Gastroesophageal sphincter (tissue), 4 donors: ENCODE results near the gene KCNQ1OT1. TPM values are rescaled to one million over a fixed set of nuclear protein-coding genes. Genes with fewer than 3 reads are reported as not detected.

Experiments used
- ATAC-seq: fragments of 150-250 bp; one replicate; pipeline ENCODE4 v1.9.1; 2016; ENCODE audit warnings: mild to moderate bottlenecking, moderate library complexity
- H3K27ac ChIP-seq, 4 donors: fragments of 200-600 bp; sonication (generic) in 3 of 4; 1 replicate in 3 of 4; 2 replicates in 1 of 4; pipeline ENCODE4 v1.5.1; 2016 to 2019
- H3K27me3 ChIP-seq: fragments of 200-600 bp; sonication (generic); one replicate; pipeline ENCODE4 v1.5.1; 2019
- H3K36me3 ChIP-seq, 2 donors: fragments of 200-600 bp; sonication (generic); one replicate each; pipeline ENCODE4 v1.5.1; 2019; ENCODE audit warnings: control low read depth in 1 of 2
- H3K4me1 ChIP-seq, 3 donors: fragments of 200-600 bp; sonication (generic); 1 replicate in 2 of 3; 2 replicates in 1 of 3; pipeline ENCODE4 v1.5.1; 2016 to 2019; ENCODE audit warnings: control low read depth in 2 of 3
- H3K4me3 ChIP-seq, 2 donors: fragments of 200-600 bp; sonication (generic); one replicate each; pipeline ENCODE4 v1.5.1; 2019; ENCODE audit warnings: mild to moderate bottlenecking in 1 of 2, moderate library complexity in 1 of 2
- H3K9me3 ChIP-seq, 3 donors: fragments of 200-600 bp; sonication (generic); one replicate each; pipeline ENCODE4 v1.5.1; 2017 to 2019; ENCODE audit warnings: control low read depth in 2 of 3
- CTCF ChIP-seq, 4 experiments: fragments of 200-600 bp in 2 of 4; fragments of 450-650 bp in 2 of 4; sonication (generic) in 1 of 4; IDR thresholded peaks; one replicate each; pipeline ENCODE4 v1.5.1; 2017 to 2019; ENCODE audit warnings: antibody characterized with exemption in 4 of 4, mild to moderate bottlenecking in 2 of 4, moderate library complexity in 2 of 4
- EP300 ChIP-seq: sonication (generic); formaldehyde crosslinking; IDR thresholded peaks from one replicate; pipeline ENCODE4 v1.6.1; 2017; ENCODE audit warnings: antibody characterized with exemption, mild to moderate bottlenecking
- POLR2A ChIP-seq, 2 donors: fragments of 450-650 bp; IDR thresholded peaks; one replicate each; pipeline ENCODE4 v1.6.1; 2017; ENCODE audit warnings: antibody characterized with exemption in 2 of 2, mild to moderate bottlenecking in 2 of 2, moderate library complexity in 1 of 2
- POLR2AphosphoS5 ChIP-seq: sonication (generic); formaldehyde crosslinking; IDR thresholded peaks from one replicate; pipeline ENCODE4 v1.6.1; 2017; ENCODE audit warnings: antibody characterized with exemption
- WGBS, 2 donors: methylation state at CpG; one replicate each; pipeline ENCODE4 v1.1.5; 2018; ENCODE audit warnings: low coverage in 1 of 2; 5-methylcytosine and 5-hydroxymethylcytosine counted together
- total RNA-seq, 4 donors: library from RNA; depleted of rRNA; stranded (reverse); fragments of >200 nt; gene quantifications; one replicate each; pipeline ENCODE4 v1.1.0, GENCODE V29; 2016

KCNQ1OT1 gene
- total RNA-seq, 4 donors from 2014 or later = 0.52 to 3.3 (median 1.4) TPM

- no peak overlapping the region for H3K4me3 ChIP-seq
- peaks cover 0 to 4% of the 10 kb centered on the region in 2 donors for H3K36me3 ChIP-seq
- WGBS, 2 donors = 49 to 54% methylated on average over 6 of the region's 7 CpGs
- TF ChIP-seq CTCF (IDR thresholded peaks at IDR 0.05) (no peak), EP300 (no peak), POLR2AphosphoS5 (no peak), POLR2A (IDR thresholded peaks at IDR 0.05) (no peak)
- peaks cover 0 to 46% (median 9%) of the 10 kb centered on the region in 3 donors for H3K4me1 ChIP-seq
- peak overlapping the region in 2 of 4 donors; percentile 61 to 71 for H3K27ac ChIP-seq
- no peaks in the 10 kb centered on the region for H3K9me3 ChIP-seq
- ATAC-seq = no peak
- H3K27me3 ChIP-seq = no peaks in the 10 kb centered on the region
Observed at GRCh38 chr11:2675540-2675939, 24.3 kb downstream of the KCNQ1OT1 start.

GRCh38 chr11:2674658-2675131 lies 25.1 kb downstream of the KCNQ1OT1 start:
- no peak for ATAC-seq
- Histone ChIP-seq H3K4me3 (no peak overlapping the region), H3K9me3 (no peaks in the 10 kb centered on the region), H3K27me3 (no peaks in the 10 kb centered on the region), H3K36me3 (peaks cover 0 to 4% of the 10 kb centered on the region in 2 donors), H3K27ac (peak overlapping the region in 3 of 4 donors; percentile 7 to 71 (median 61)), H3K4me1 (peaks cover 0 to 46% (median 9%) of the 10 kb centered on the region in 3 donors)
- 42 to 59% methylated on average over 3 to 7 of the region's 8 CpGs for WGBS, 2 donors
- TF ChIP-seq CTCF (IDR thresholded peaks at IDR 0.05) (no peak), POLR2AphosphoS5 (no peak), POLR2A (IDR thresholded peaks at IDR 0.05) (no peak), EP300 (no peak)

GRCh38 chr11:2673871-2674471 lies 25.8 kb downstream of the KCNQ1OT1 start:
- H3K4me3 ChIP-seq = no peak overlapping the region
- H3K9me3 ChIP-seq = no peaks in the 10 kb centered on the region
- peaks cover 0 to 4% of the 10 kb centered on the region in 2 donors for H3K36me3 ChIP-seq
- H3K27ac ChIP-seq = peak overlapping the region in 1 of 4 donors; percentile 71
- no peaks in the 10 kb centered on the region for H3K27me3 ChIP-seq
- 85 to 100% methylated on average over 1 to 11 of the region's 16 CpGs for WGBS, 2 donors
- peaks cover 0 to 39% (median 9%) of the 10 kb centered on the region in 3 donors for H3K4me1 ChIP-seq
- ATAC-seq = no peak
- TF ChIP-seq CTCF (IDR thresholded peaks at IDR 0.05) (no peak), POLR2AphosphoS5 (no peak), EP300 (no peak), POLR2A (IDR thresholded peaks at IDR 0.05) (no peak)

- ATAC-seq = no peak
- Histone ChIP-seq H3K36me3 (peaks cover 0 to 5% of the 10 kb centered on the region in 2 donors), H3K4me3 (no peak overlapping the region), H3K4me1 (peaks cover 0 to 33% (median 9%) of the 10 kb centered on the region in 3 donors), H3K9me3 (no peaks in the 10 kb centered on the region), H3K27me3 (no peaks in the 10 kb centered on the region), H3K27ac (no peak overlapping the region)
- WGBS, 2 donors = 90% methylated on average over 2 of the region's 2 CpGs; no CpG with 5 or more reads in 1 of the 2 donors
- TF ChIP-seq POLR2A (IDR thresholded peaks at IDR 0.05) (no peak), CTCF (IDR thresholded peaks at IDR 0.05) (no peak), POLR2AphosphoS5 (no peak), EP300 (no peak)
Observed at GRCh38 chr11:2673250-2673610, 26.6 kb downstream of the KCNQ1OT1 start.
